Left colon (tissue), 2 donors: ENCODE measurements around the gene LRMDA. TPM values are rescaled to one million over a fixed set of nuclear protein-coding genes. Genes with fewer than 3 reads are reported as not detected.

ENCODE experiments used
- ATAC-seq: fragments of 200-7000 bp; cut with Tn5 transposase; one replicate; pipeline ENCODE4 v1.9.1; 2020; ENCODE audit warnings: mild to moderate bottlenecking, moderate library complexity
- DNase-seq, 2 donors: peaks; one replicate each; pipeline ENCODE4 v3.0.0-alpha.2; 2020
- intact Hi-C, 2 donors: fragments of 100-400 bp; cut with DNase I in 1 of 2; cut with micrococcal nuclease in 1 of 2; formaldehyde crosslinking; loops; one replicate each; pipeline versions ENCODE4 v1.11.2 to v1.14.0; 2022; cut with DNase I, micrococcal nuclease
- total RNA-seq, 2 donors: library from RNA; stranded (reverse); fragmentation: NEBNext Ultra II Directional; extraction: Animal tissue kit (Norgen Biotek cat#: 25700); gene quantifications; one replicate each; pipeline ENCODE4 v1.2.1, GENCODE V29; 2021
- donor health status: DM: no; HTN: no; CAD: no.
- donor health status: DM: yes; HTN: yes; CAD: no.

Gene LRMDA
- total RNA-seq, 2 donors from 2014 or later: 8.1 to 10.6 TPM

GRCh38 chr10:76315240-76315639, 883.8 kb downstream of the LRMDA start:
- ATAC-seq: no peak
- intact Hi-C loops: no loop called here
- no peak for DNase-seq

- ATAC-seq (no peak), DNase-seq (no peak)
- intact Hi-C loops: no loop called here
Measured at GRCh38 chr10:76316234-76316633, 884.8 kb downstream of the LRMDA start.

DNA sequence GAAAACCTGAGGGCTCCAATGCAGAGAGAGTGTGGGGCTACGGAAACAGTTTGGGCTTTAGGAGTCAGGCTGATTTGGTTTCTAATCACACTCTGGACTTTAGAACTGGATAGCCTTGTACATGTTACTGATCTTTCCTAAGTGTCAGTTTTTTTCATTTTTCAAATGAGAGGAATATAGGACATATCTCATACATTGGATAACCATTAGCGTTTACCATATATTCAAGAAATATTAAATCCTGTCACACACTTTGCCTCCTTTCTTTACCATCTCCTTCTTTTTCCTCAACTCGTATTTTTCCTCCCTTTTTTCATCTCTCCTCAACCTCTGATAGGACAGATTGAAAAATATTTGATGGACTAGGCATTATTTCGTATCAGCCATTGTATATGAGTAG, 885.7 kb downstream of the LRMDA start:
- intact Hi-C loops: no loop called here
- DNase-seq: no peak
- ATAC-seq: no peak

- ATAC-seq: no peak
- intact Hi-C loops: no loop called here
- DNase-seq: no peak
Measured at GRCh38 chr10:76318211-76318610, 886.8 kb downstream of the LRMDA start.

- ATAC-seq: no peak
- intact Hi-C loops: no loop called here
Measured at GRCh38 chr10:76319661-76320060, 888.2 kb downstream of the LRMDA start.

GRCh38 chr10:76324283-76324682, 892.9 kb downstream of the LRMDA start:
- DNase-seq (peak; percentile 58 to 65), ATAC-seq (peak; percentile 100)
- intact Hi-C loops: no loop called here

More at GRCh38 chr10:76319661-76320060, 888.2 kb downstream of the LRMDA start:
- DNase-seq: no peak

DNA sequence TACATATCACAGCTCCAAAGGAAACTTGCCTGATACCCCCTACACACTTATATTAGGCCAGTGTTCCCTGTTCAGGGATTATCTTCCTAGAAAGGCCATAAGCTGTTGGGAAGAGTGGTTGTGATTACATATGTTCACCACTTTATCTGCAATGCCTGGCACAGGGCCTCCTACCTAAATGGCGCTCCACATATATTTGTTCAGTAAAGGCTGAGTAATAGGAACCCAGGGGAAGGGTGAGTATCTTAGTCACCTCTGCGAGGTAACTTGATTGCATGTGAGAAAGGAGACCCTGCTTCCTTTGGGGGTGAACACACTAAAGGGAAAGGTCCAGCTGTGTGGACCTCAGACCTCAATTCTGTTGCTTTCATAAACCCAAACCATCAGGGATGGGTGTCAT, 896.0 kb downstream of the LRMDA start:
- no peak for ATAC-seq
- intact Hi-C loops: no loop called here
- DNase-seq: no peak

DNA sequence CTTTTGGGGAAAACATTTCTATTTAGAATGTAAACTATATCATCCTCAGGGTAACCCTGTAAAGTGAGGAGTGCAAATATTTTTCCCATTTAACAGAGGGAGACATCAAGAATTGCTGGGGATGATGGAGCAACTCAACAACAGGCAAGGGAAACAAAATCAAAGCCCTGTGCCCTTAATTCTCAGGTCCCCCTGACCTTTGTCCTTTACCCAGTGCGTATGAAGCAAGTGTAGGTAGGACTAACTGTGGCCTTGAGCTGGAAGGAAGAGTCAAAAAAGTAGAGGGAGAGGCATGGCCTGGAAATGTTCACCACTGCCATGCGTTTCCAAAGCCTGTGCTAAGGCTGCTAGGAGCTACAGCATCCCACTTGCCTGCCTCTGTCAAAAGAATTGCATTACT, 896.9 kb downstream of the LRMDA start:
- intact Hi-C loops: no loop called here
- no peak for DNase-seq
- ATAC-seq: no peak

GRCh38 chr10:76329891-76330575, 898.6 kb downstream of the LRMDA start:
- intact Hi-C loops: no loop called here
- DNase-seq (no peak), ATAC-seq (no peak)

GRCh38 chr10:76331742-76332141, 900.3 kb downstream of the LRMDA start:
- no peak for DNase-seq
- no peak for ATAC-seq
- intact Hi-C loops: no loop called here

DNA sequence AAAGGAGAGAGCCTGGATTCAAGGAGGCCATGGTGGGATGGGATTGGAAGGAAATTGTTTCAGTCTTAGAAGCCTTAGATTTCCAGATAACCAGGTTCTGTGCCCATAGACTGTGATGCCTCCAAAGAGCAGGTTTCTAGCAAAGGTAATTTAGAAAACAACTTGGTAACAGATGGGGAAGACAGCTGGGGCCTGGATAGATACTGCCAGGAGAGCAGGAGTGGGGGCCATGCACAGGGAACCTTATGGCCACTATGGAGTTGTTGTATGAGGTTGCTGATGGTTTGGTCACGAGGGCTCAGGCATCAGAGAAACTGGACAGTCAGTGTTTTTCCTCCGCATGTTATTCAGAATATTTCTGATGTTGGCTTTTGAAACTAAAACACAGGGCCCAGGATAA, 901.9 kb downstream of the LRMDA start:
- intact Hi-C loops: no loop called here
- DNase-seq (no peak), ATAC-seq (no peak)

DNA sequence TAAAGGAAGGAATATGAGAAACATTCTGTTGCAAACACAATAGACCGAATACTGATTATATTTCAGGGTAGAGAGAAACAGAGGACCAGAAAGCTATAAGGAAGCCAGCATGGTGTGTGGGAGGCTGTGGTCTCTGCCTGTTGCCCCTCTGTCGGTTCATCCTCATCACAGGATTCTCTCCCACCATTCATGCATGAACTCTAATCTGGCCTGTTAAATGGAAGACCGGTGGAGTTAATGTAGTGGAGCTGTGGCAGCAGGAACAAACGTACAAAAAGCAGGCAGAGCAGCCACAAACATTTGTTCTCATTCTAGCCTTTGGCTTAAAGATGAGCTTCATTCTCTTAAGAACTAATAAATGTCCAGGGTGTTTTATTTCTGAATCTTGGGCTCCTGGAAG, 902.4 kb downstream of the LRMDA start:
- ATAC-seq (no peak), DNase-seq (no peak)
- intact Hi-C loops: no loop called here

- ATAC-seq (no peak), DNase-seq (no peak)
- intact Hi-C loops: no loop called here
Measured at GRCh38 chr10:76334255-76334654, 902.8 kb downstream of the LRMDA start.

DNA sequence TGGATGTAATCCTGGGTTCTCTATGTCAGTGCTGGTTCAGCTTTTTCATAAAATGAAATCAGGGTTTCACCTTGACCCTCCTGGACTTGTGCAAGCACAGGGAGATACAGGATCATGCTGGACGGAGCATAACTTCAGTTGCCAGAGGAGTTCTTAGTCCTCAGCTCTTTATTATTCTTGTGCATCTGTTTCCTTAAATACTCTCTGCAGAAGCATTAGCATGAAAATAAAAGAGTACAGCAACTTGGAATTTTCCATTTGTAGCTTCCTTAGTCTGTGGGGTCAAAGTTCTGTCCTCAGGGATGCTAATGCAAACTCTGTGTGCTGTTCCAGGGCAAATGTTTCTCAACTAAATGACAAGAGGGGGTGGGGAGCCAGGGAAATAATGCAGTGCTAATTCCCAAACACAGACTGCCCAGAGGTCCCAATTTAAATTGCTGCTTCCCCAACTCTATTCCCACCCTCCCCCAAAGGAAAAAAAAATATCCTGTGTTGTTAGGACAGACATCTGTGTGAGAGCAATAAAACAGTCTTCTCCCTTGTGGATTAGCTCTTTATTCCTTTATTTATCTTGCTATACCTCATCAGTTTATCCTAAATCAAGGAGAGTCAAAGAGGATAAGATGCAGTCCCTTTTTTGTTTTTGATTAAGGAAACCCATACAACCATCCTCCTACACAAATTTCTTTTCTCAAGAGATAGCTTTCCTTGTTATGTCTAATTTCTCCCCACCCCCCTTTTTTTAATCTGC, 905.0 kb downstream of the LRMDA start:
- DNase-seq (peak; percentile 22 to 41), ATAC-seq (peak; percentile 93)
- intact Hi-C loops: no loop called here

DNA sequence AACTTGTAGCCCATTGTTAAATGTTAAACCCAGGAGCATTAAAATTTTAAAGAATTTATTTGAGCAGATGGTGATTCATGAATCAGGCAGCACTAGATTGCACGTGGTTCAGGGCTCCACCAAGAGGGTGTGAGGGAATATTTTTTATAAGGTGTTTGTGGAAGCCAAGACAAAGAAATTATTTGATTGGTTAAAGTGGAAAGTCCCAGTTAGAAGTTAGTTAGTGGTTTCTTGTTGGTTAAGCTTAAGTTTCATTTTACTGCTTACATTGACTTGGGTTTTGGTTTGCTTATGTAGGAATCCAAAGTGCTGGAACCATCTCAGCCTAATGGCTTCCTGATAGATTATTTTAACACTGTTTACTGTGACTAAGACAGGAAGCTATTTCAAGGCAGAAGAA, 906.2 kb downstream of the LRMDA start:
- intact Hi-C loops: no loop called here
- DNase-seq (no peak), ATAC-seq (peak; percentile 62)

DNA sequence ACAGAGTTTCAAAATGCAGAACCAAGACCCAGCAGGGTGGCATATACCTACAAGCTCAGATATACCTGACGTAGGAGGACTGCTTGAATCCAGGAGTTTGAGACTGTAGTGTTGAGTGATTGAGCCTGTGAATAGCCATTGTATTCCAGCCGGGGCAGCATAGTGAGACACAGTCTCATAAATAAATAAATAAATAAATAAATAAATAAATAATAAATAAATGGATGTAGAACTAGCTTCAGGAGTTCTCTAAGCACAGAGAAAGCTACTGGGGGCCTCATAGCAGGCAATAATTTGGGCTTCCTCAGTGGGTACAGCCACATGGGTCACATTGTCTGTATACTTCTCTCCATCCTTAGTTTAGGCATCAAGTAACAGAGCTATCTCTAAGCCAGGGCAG, 906.8 kb downstream of the LRMDA start:
- intact Hi-C loops: no loop called here
- DNase-seq (no peak), ATAC-seq (no peak)

DNA sequence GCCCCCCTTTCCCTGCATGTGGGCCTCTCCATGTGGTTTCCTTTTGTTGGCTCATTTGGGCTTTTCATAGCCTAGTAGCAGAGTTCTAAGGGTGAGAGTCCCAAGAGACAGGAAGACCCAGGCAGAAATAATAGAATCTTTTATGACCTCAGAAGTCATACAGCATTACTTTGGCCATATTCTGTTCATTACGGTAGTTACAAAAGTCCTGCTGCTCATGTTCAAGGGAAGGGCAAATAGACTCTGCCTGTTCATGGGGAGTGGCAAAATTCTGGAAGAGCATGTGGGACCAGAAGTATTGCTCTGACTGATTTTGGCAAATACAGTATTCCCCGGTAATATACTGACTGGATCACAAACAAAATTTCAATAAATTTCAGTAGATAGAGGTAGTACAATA, 910.3 kb downstream of the LRMDA start:
- intact Hi-C loops: no loop called here
- DNase-seq (no peak), ATAC-seq (peak; percentile 66)

DNA sequence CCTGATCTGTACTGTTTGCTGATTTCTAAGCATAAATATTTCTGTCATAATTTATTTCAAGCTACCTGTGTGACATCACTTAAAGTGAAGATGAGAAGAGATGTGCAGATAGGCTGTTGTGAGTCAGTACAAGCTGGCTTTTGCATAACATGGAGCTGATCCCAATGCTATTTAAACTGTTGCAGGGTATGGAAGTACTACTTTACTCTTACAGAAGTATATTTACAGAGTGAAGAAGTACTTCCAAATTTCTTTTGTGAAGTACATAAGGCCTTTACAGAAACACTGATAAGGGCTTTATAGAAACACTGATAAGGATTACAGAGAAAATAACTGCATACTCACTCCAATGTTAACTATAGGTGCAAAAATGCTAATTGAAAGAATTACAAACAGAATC, 911.6 kb downstream of the LRMDA start:
- no peak for ATAC-seq
- no peak for DNase-seq
- intact Hi-C loops: no loop called here

- intact Hi-C loops: no loop called here
- no peak for ATAC-seq
Measured at GRCh38 chr10:76347832-76348231, 916.4 kb downstream of the LRMDA start.

DNA sequence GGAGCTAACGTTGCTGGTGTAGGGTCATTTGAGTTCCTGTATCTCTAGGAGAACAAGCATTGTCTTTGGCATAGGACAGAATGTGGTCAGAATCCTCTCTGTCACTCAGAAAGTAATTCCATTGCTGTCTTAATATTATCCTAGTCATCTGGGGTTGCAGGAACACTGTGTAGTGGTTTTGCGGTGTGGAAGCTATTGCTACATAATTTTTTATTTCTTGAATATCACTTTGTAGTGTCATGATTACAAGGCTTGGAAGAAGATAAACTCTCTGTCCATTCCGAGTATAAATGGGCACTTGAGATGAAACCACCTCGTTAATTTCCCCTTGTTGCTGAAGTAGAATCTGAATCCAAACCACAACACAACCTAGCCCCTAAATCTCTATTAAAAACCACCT, 919.2 kb downstream of the LRMDA start:
- intact Hi-C loops: no loop called here
- ATAC-seq: no peak

More at GRCh38 chr10:76347832-76348231, 916.4 kb downstream of the LRMDA start:
- no peak for DNase-seq

DNA sequence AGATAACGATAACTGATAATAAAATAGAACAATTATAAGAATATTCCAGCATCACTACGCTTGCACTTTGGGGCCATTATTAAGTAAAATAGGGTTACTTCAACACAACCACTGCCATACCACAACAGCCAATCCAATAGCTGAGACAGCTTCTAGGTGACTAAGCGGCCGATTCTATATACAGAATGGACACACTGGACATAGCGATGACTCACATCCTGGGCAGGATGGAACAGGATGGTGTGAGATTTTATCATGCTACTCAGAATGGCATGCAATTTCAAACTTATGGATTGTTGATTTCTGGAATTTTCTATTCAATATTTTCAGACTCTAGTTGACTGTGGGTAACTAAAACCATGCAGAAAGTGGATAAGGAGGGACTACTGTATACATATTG, 920.9 kb downstream of the LRMDA start:
- no peak for ATAC-seq
- no peak for DNase-seq
- intact Hi-C loops: no loop called here

More for the DNA sequence above, 919.2 kb downstream of the LRMDA start:
- no peak for DNase-seq
